T-helper 17 cell (primary cell): ENCODE data around the gene SLC35D1. TPM values are rescaled to one million over a fixed set of nuclear protein-coding genes. Genes with fewer than 3 reads are reported as not detected.
A peak's percentile ranks its signal among the peaks of the same experiment; 100 is the strongest.
"Not testable (repeated sequence)": the region's sequence is repeated elsewhere in the genome, so short reads cannot be mapped to it uniquely, and the experiment has no call there.

Experiments
- ATAC-seq: fragments of 150-1000 bp; cut with Tn5 transposase; 2 replicates; pipeline ENCODE4 v1.10.0; 2021; ENCODE audit warnings: mild to moderate bottlenecking, moderate library complexity
- DNase-seq, 3 donors: peaks; one replicate each; pipeline versions ENCODE4 v3.0.0 to v3.0.0-alpha.2; 2020 to 2021
- H3K9me3 ChIP-seq: one replicate; pipeline ENCODE4 v1.7.0; 2013; ENCODE audit warnings: low read length, mild to moderate bottlenecking; ENCODE audit not compliant: control insufficient read depth, poor library complexity, severe bottlenecking
- H3K27ac Mint-ChIP-seq: one replicate; pipeline ENCODE4 v1.8.0; 2022; ENCODE audit warnings: mild to moderate bottlenecking, moderate library complexity, mixed read lengths
- H3K27me3 Mint-ChIP-seq: one replicate; pipeline ENCODE4 v1.8.0; 2022; ENCODE audit warnings: mixed read lengths
- H3K36me3 Mint-ChIP-seq: one replicate; pipeline ENCODE4 v1.8.0; 2022; ENCODE audit warnings: low read depth, mixed read lengths
- H3K4me1 Mint-ChIP-seq: one replicate; pipeline ENCODE4 v1.8.0; 2022; ENCODE audit warnings: mild to moderate bottlenecking, mixed read lengths
- H3K4me3 Mint-ChIP-seq: one replicate; pipeline ENCODE4 v1.8.0; 2022; ENCODE audit warnings: mild to moderate bottlenecking, moderate library complexity, mixed read lengths
- total RNA-seq, 4 donors: library from RNA in 2 of 4; stranded (reverse) in 2 of 4; gene quantifications; one replicate each; pipeline ENCODE4 v1.2.3 and lab custom pipeline; 2022 to 2026

SLC35D1 gene
- total RNA-seq (10 to 100 TPM; 10.5 to 14.1 TPM), total RNA-seq (lab: John Stamatoyannopoulos, UW) (48.8 to 50.1 reads per million in 2 donors)

GRCh38 chr1:67053785-67054772 is at the start of gene SLC35D1:
Gene SLC35D1, minus strand, starts transcription at chr1:67054148. Its CDS starts 135 bp downstream, at chr1:67054013.
- Mint-ChIP-seq H3K27ac (peak within 1 kb of the TSS; percentile 93), H3K4me1 (peaks cover 24% of the 10 kb centered on the region), H3K36me3 (peaks cover 2% of the 10 kb centered on the region), H3K4me3 (peak within 1 kb of the TSS; percentile 96), H3K27me3 (peaks cover 6% of the 10 kb centered on the region)
- H3K9me3 ChIP-seq: no peaks in the 10 kb centered on the region
- DNase-seq: peak; percentile 64 to 74 (median 64)
- peak; percentile 82 for ATAC-seq

GRCh38 chr1:67103548-67103947 is 49.6 kb upstream of the SLC35D1 start:
- Mint-ChIP-seq H3K36me3 (peaks cover 3% of the 10 kb centered on the region), H3K27me3 (peaks cover 27% of the 10 kb centered on the region), H3K4me3 (no peak overlapping the region), H3K27ac (no peak overlapping the region), H3K4me1 (no peaks in the 10 kb centered on the region)
- no peak for ATAC-seq
- DNase-seq: no peak
- H3K9me3 ChIP-seq: no peaks in the 10 kb centered on the region

GRCh38 chr1:67100833-67101232 is 46.9 kb upstream of the SLC35D1 start:
- no peak overlapping the region for H3K27ac Mint-ChIP-seq
- peaks cover 6% of the 10 kb centered on the region for H3K36me3 Mint-ChIP-seq
- no peaks in the 10 kb centered on the region for H3K4me1 Mint-ChIP-seq
- ATAC-seq: no peak
- H3K9me3 ChIP-seq: no peaks in the 10 kb centered on the region
- no peak for DNase-seq
- H3K4me3 Mint-ChIP-seq: no peak overlapping the region
- peaks cover 32% of the 10 kb centered on the region for H3K27me3 Mint-ChIP-seq

- Mint-ChIP-seq H3K36me3 (peaks cover 8% of the 10 kb centered on the region), H3K4me1 (no peaks in the 10 kb centered on the region), H3K4me3 (no peak overlapping the region), H3K27me3 (peaks cover 30% of the 10 kb centered on the region), H3K27ac (no peak overlapping the region)
- no peak for DNase-seq
- H3K9me3 ChIP-seq: no peaks in the 10 kb centered on the region
- ATAC-seq: no peak
These were observed 43.4 kb upstream of the SLC35D1 start for GRCh38 chr1:67097305-67097704.

- H3K27ac Mint-ChIP-seq: no peak overlapping the region
- H3K4me3 Mint-ChIP-seq: no peak overlapping the region
- H3K4me1 Mint-ChIP-seq: no peaks in the 10 kb centered on the region
- ATAC-seq (no peak), DNase-seq (no peak)
- H3K36me3 Mint-ChIP-seq: peaks cover 5% of the 10 kb centered on the region
- peaks cover 19% of the 10 kb centered on the region for H3K27me3 Mint-ChIP-seq
- no peaks in the 10 kb centered on the region for H3K9me3 ChIP-seq
These were observed 40.2 kb upstream of the SLC35D1 start for GRCh38 chr1:67094191-67094590.

- Mint-ChIP-seq H3K4me1 (no peaks in the 10 kb centered on the region), H3K27ac (no peak overlapping the region), H3K36me3 (peaks cover 4% of the 10 kb centered on the region), H3K27me3 (peaks cover 28% of the 10 kb centered on the region), H3K4me3 (no peak overlapping the region)
- no peaks in the 10 kb centered on the region for H3K9me3 ChIP-seq
- ATAC-seq (no peak), DNase-seq (no peak)
These were observed 35.8 kb upstream of the SLC35D1 start for GRCh38 chr1:67089685-67090208.

GRCh38 chr1:67088440-67088839 is 34.5 kb upstream of the SLC35D1 start:
- DNase-seq (no peak), ATAC-seq (no peak)
- H3K4me1 Mint-ChIP-seq: no peaks in the 10 kb centered on the region
- H3K27me3 Mint-ChIP-seq: peaks cover 28% of the 10 kb centered on the region
- H3K4me3 Mint-ChIP-seq: no peak overlapping the region
- H3K27ac Mint-ChIP-seq: no peak overlapping the region
- H3K36me3 Mint-ChIP-seq: peaks cover 4% of the 10 kb centered on the region
- H3K9me3 ChIP-seq: no peaks in the 10 kb centered on the region

- Mint-ChIP-seq H3K36me3 (peaks cover 2% of the 10 kb centered on the region), H3K4me3 (no peak overlapping the region), H3K4me1 (no peaks in the 10 kb centered on the region), H3K27ac (no peak overlapping the region), H3K27me3 (peaks cover 22% of the 10 kb centered on the region)
- ATAC-seq (no peak), DNase-seq (no peak)
- H3K9me3 ChIP-seq: no peaks in the 10 kb centered on the region
These were observed 31.4 kb upstream of the SLC35D1 start for GRCh38 chr1:67085326-67085725.

- ATAC-seq (no peak), DNase-seq (no peak)
- no peaks in the 10 kb centered on the region for H3K4me1 Mint-ChIP-seq
- H3K9me3 ChIP-seq: no peaks in the 10 kb centered on the region
- H3K27ac Mint-ChIP-seq: no peak overlapping the region
- no peak overlapping the region for H3K4me3 Mint-ChIP-seq
- peaks cover 2% of the 10 kb centered on the region for H3K36me3 Mint-ChIP-seq
- H3K27me3 Mint-ChIP-seq: peaks cover 21% of the 10 kb centered on the region
These were observed 30.9 kb upstream of the SLC35D1 start for GRCh38 chr1:67084765-67085318.

- ATAC-seq: no peak
- no peak for DNase-seq
- Mint-ChIP-seq H3K4me3 (no peak overlapping the region), H3K4me1 (no peaks in the 10 kb centered on the region), H3K27ac (no peak overlapping the region), H3K36me3 (peaks cover 2% of the 10 kb centered on the region), H3K27me3 (no peaks in the 10 kb centered on the region)
- peaks cover 3% of the 10 kb centered on the region for H3K9me3 ChIP-seq
These were observed 24.3 kb upstream of the SLC35D1 start for GRCh38 chr1:67078291-67078690.

GRCh38 chr1:67077593-67077992 is 23.6 kb upstream of the SLC35D1 start:
- Mint-ChIP-seq H3K4me3 (no peak overlapping the region), H3K27me3 (no peaks in the 10 kb centered on the region), H3K4me1 (no peaks in the 10 kb centered on the region), H3K27ac (no peak overlapping the region), H3K36me3 (peaks cover 4% of the 10 kb centered on the region)
- peaks cover 4% of the 10 kb centered on the region for H3K9me3 ChIP-seq
- DNase-seq (no peak), ATAC-seq (no peak)

GRCh38 chr1:67072749-67073148 is 18.8 kb upstream of the SLC35D1 start:
- Mint-ChIP-seq H3K4me1 (no peaks in the 10 kb centered on the region), H3K27ac (no peak overlapping the region), H3K4me3 (no peak overlapping the region), H3K27me3 (no peaks in the 10 kb centered on the region), H3K36me3 (peaks cover 2% of the 10 kb centered on the region)
- H3K9me3 ChIP-seq: peaks cover 5% of the 10 kb centered on the region
- DNase-seq (no peak), ATAC-seq (no peak)

- not testable (repeated sequence) for H3K9me3 ChIP-seq, H3K27ac Mint-ChIP-seq, ATAC-seq, H3K36me3 Mint-ChIP-seq, H3K4me3 Mint-ChIP-seq, DNase-seq, H3K4me1 Mint-ChIP-seq
- peaks cover 12% of the 10 kb centered on the region for H3K27me3 Mint-ChIP-seq
These were observed 13.7 kb upstream of the SLC35D1 start for GRCh38 chr1:67067655-67068054.
